Measurements from ENCODE around the gene NELFA.
A peak's percentile ranks its signal among the peaks of the same experiment; 100 is the strongest.

Gene NELFA

DNA sequence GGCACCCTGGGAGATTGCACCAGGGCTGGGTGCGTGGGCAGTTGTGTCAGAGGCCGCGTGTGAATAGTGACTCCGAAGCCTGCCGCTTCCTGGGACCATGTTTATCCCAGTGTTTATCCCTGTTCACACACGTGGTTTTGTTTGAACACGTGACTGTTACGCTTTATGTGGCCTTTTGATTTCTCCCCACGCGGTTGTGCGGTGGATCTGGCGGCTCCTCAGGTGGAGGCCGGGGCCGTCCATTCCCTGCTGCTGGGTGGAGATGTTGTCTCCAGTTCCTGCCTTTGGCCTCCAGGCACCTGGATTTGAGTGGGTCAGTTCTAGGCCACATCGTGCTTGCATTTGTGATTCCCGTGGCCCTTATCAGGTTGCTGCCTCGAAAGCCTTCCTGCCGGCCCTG, 35.1 kb downstream of the NELFA start:
- Mint-ChIP-seq H3K4me1 (ENCODE audit: low read depth) (no peaks in the 10 kb centered on the region), H3K36me3 (ENCODE audit: low read depth) (peaks cover 52% of the 10 kb centered on the region), H3K4me3 (no peak overlapping the region), H3K9me3 (no peaks in the 10 kb centered on the region), H3K27ac (no peak overlapping the region), H3K27me3 (ENCODE audit: low read depth) (no peaks in the 10 kb centered on the region)

DNA sequence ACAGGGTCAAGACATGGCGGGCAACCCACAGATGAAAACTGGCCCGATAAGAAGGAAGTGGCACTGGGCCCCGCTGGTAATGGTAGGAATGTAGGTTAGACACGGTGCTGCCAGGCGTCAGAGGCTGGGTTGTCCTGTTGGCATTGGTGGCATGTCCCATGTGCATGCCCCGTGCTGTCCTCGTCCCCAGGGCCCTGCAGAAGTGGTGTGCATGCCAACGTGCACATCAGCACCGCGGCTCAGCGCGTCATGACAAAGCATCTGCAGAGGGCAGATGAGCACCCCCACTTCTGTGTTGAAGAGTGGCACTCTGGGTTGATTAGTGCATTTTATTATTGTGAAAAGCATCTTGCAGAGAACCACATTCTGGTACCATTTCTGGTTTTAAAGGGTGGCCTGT, 35.6 kb downstream of the NELFA start:
- no peak overlapping the region for H3K27ac Mint-ChIP-seq
- H3K4me1 Mint-ChIP-seq (ENCODE audit: low read depth), result no peaks in the 10 kb centered on the region
- H3K9me3 Mint-ChIP-seq, result no peaks in the 10 kb centered on the region
- H3K4me3 Mint-ChIP-seq, result no peak overlapping the region
- peaks cover 52% of the 10 kb centered on the region for H3K36me3 Mint-ChIP-seq (ENCODE audit: low read depth)
- no peaks in the 10 kb centered on the region for H3K27me3 Mint-ChIP-seq (ENCODE audit: low read depth)

GRCh38 chr4:1972414-1972813, 36.4 kb downstream of the NELFA start:
- Mint-ChIP-seq H3K27ac (no peak overlapping the region), H3K27me3 (ENCODE audit: low read depth) (no peaks in the 10 kb centered on the region), H3K4me3 (no peak overlapping the region)

DNA sequence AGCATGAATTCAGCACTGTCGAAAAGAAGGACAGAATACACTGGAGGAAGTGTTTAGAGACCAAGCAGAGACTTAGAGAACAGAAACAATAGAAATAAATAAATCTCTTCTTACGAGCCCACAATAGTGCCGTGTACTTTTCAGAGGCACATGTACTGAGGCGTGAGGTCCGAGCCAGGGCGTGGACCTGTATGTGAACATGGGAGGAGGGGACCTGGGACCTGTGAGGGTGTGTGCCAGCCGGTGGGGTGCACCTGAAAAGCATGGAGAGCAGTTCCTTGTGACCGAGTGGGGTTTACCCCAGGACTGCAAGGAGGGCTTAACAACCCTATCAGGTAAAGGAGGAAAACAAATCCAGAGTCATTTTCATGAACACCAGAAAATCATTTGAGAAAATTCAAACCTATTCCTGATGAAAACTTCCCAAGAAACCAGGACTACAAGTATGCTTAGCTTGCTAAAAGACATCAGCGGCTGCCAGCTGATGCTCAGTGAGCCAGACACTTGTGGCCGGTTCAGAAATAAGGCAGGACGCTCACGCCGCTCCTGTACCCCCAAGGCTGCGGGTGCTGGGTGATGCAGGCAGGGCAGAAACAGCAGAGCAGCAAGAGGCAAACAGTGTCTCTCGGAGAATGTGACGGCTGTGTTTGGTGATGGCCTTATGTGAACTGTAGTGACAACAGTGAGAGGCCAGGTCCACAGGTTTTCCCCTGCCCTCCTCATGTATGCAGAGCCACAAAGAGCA, 37.1 kb downstream of the NELFA start:
- Mint-ChIP-seq H3K36me3 (ENCODE audit: low read depth) (peaks cover 51% of the 10 kb centered on the region), H3K4me1 (ENCODE audit: low read depth) (no peaks in the 10 kb centered on the region), H3K27me3 (ENCODE audit: low read depth) (no peaks in the 10 kb centered on the region), H3K4me3 (no peak overlapping the region), H3K9me3 (no peaks in the 10 kb centered on the region), H3K27ac (no peak overlapping the region)

More at GRCh38 chr4:1972414-1972813, 36.4 kb downstream of the NELFA start:
- H3K36me3 Mint-ChIP-seq (ENCODE audit: low read depth), result peaks cover 55% of the 10 kb centered on the region
- no peaks in the 10 kb centered on the region for H3K4me1 Mint-ChIP-seq (ENCODE audit: low read depth)
- H3K9me3 Mint-ChIP-seq, result no peaks in the 10 kb centered on the region

DNA sequence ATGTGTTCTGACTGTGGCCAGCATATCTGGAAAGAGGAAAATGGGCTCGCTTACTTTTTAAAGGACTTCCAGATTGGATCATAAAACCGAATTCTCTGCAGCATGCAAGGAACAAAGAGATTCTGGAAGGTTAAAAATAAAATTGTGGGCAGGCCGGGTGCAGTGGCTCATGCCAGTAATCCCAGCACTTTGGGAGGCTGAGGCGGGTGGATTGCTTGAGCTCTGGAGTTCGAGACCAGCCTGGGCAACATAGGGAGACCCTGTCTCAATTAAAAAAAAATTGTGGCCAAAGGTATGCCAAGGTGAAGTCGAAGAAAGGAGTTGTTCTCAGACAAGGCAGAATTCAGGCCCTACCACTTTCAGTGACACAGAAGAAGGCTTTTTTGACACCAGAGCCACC, 37.8 kb downstream of the NELFA start:
- Mint-ChIP-seq H3K4me3 (no peak overlapping the region), H3K36me3 (ENCODE audit: low read depth) (peaks cover 52% of the 10 kb centered on the region), H3K9me3 (no peaks in the 10 kb centered on the region), H3K27me3 (ENCODE audit: low read depth) (no peaks in the 10 kb centered on the region), H3K27ac (no peak overlapping the region), H3K4me1 (ENCODE audit: low read depth) (no peaks in the 10 kb centered on the region)

GRCh38 chr4:1969928-1970723, 38.6 kb downstream of the NELFA start:
- H3K27ac Mint-ChIP-seq, result peak overlapping the region; percentile 22
- peaks cover 1% of the 10 kb centered on the region for H3K4me1 Mint-ChIP-seq (ENCODE audit: low read depth)
- H3K36me3 Mint-ChIP-seq (ENCODE audit: low read depth), result peaks cover 50% of the 10 kb centered on the region
- H3K4me3 Mint-ChIP-seq, result no peak overlapping the region
- no peaks in the 10 kb centered on the region for H3K9me3 Mint-ChIP-seq
- no peaks in the 10 kb centered on the region for H3K27me3 Mint-ChIP-seq (ENCODE audit: low read depth)

DNA sequence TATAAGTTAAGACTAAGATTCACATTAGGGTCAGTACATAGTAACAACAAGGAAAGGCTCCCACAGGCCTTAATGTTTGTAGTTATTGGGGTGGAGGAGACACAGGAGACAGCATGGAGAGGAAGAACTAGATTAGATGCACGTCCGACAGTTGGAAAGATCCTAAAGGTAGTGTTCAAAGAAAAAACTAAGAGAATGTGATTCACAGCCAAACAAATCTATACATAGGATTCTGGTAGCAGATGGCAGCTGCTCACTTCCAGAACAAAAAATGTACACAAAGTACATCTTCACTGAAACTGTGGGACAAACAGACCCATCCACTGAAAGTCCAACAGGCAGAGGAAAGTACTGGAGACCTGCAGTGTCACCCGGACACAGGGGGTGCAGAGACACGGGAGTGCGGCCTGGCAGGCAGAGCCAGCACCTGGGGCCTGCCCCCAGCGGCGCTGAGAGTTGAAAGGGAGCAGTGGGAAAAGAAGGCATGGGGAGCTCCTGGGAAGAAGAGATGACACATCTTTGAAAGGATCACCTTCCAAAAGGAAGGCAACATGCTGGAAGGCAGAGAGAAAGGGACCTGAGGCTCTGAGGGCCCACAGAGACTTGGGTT, 40.0 kb downstream of the NELFA start:
- no peaks in the 10 kb centered on the region for H3K27me3 Mint-ChIP-seq (ENCODE audit: low read depth)
- H3K4me1 Mint-ChIP-seq (ENCODE audit: low read depth), result peaks cover 5% of the 10 kb centered on the region
- H3K4me3 Mint-ChIP-seq, result no peak overlapping the region
- peaks cover 50% of the 10 kb centered on the region for H3K36me3 Mint-ChIP-seq (ENCODE audit: low read depth)
- H3K27ac Mint-ChIP-seq, result no peak overlapping the region
- H3K9me3 Mint-ChIP-seq, result no peaks in the 10 kb centered on the region

DNA sequence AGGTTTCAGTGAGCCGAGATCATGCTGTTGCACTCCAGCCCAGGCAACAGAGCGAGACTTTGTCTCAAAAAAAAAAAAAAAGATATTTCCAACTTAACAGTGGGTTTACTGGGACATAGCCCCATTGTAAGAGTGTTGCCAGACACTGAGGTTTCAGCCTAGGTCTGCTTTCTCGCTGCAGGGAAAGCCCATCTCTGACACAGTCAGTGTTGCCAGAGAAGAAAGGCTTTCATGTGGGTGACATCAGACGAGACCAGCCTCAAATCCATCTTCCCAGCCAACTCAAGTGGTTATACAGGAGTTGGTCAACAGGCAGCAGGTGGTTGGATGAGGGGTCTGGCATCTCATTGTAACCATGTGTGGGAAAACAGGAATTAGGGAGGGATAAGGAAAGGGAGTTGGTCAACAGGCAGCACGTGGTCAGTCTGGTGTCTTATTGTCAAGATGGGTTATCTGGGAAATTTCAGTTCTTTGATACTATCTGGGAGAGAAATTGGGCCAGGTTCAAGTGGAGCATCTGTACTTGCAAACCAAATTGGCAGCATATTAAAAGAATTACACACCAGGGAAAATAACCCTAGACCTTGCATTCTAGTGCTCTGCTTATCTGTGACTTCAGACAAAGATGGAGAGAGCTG, 41.1 kb downstream of the NELFA start:
- Mint-ChIP-seq H3K27me3 (ENCODE audit: low read depth) (no peaks in the 10 kb centered on the region), H3K9me3 (no peaks in the 10 kb centered on the region), H3K36me3 (ENCODE audit: low read depth) (peaks cover 49% of the 10 kb centered on the region), H3K27ac (no peak overlapping the region), H3K4me1 (ENCODE audit: low read depth) (peaks cover 5% of the 10 kb centered on the region), H3K4me3 (no peak overlapping the region)

DNA sequence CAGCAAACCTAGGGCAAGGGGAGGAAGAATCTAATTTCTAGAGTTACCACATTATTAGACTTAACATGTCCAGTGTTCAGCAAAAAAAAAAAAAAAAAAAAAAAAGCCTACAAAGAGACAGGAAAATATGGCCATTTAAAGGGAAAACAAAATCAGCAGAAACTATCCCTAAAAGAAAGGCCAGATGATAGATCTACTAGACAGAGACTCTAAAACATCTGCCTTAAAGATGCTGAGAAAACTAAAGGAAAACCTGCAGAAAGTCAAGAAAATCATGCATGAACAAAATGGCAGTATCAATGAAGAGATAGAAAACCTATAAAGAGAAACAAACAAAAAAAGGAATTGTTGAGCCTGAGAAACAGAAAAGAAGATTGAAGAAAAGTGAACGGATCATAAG, 43.8 kb downstream of the NELFA start:
- H3K4me1 Mint-ChIP-seq (ENCODE audit: low read depth), result peaks cover 5% of the 10 kb centered on the region
- no peaks in the 10 kb centered on the region for H3K9me3 Mint-ChIP-seq
- H3K27me3 Mint-ChIP-seq (ENCODE audit: low read depth), result no peaks in the 10 kb centered on the region
- H3K36me3 Mint-ChIP-seq (ENCODE audit: low read depth), result peaks cover 57% of the 10 kb centered on the region
- no peak overlapping the region for H3K27ac Mint-ChIP-seq
- no peak overlapping the region for H3K4me3 Mint-ChIP-seq

- Mint-ChIP-seq H3K36me3 (ENCODE audit: low read depth) (peaks cover 56% of the 10 kb centered on the region), H3K27ac (no peak overlapping the region), H3K4me1 (ENCODE audit: low read depth) (peaks cover 5% of the 10 kb centered on the region), H3K9me3 (no peaks in the 10 kb centered on the region), H3K4me3 (no peak overlapping the region), H3K27me3 (ENCODE audit: low read depth) (no peaks in the 10 kb centered on the region)
These were observed 44.3 kb downstream of the NELFA start for GRCh38 chr4:1964443-1964842.

- H3K4me1 Mint-ChIP-seq (ENCODE audit: low read depth), result peaks cover 5% of the 10 kb centered on the region
- no peaks in the 10 kb centered on the region for H3K27me3 Mint-ChIP-seq (ENCODE audit: low read depth)
- no peaks in the 10 kb centered on the region for H3K9me3 Mint-ChIP-seq
- no peak overlapping the region for H3K4me3 Mint-ChIP-seq
- H3K27ac Mint-ChIP-seq, result no peak overlapping the region
- H3K36me3 Mint-ChIP-seq (ENCODE audit: low read depth), result peaks cover 57% of the 10 kb centered on the region
These were observed 45.8 kb downstream of the NELFA start for GRCh38 chr4:1962980-1963379.

DNA sequence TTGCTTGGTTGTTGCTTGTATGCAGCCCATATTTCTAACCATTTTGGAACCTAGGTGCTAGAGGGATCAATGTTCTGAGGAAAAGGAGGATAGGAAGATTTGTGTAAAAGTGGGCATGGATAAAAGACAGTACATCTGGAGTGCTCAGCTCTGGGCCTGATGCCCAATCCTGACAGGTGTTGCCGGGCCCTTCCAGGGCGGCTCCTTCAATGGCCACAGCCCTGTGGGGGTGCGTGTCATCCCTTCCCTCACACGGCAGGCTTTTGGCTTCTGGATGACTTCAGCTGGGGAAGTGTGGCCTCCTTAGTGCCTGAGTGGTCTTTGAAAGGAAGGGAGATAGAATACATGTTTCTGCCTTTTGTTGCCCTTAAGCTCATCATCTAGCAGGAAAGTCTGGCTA, 47.2 kb downstream of the NELFA start:
- Mint-ChIP-seq H3K4me3 (no peak overlapping the region), H3K4me1 (ENCODE audit: low read depth) (peaks cover 5% of the 10 kb centered on the region), H3K27me3 (ENCODE audit: low read depth) (no peaks in the 10 kb centered on the region), H3K9me3 (no peaks in the 10 kb centered on the region), H3K36me3 (ENCODE audit: low read depth) (peaks cover 55% of the 10 kb centered on the region), H3K27ac (no peak overlapping the region)

DNA sequence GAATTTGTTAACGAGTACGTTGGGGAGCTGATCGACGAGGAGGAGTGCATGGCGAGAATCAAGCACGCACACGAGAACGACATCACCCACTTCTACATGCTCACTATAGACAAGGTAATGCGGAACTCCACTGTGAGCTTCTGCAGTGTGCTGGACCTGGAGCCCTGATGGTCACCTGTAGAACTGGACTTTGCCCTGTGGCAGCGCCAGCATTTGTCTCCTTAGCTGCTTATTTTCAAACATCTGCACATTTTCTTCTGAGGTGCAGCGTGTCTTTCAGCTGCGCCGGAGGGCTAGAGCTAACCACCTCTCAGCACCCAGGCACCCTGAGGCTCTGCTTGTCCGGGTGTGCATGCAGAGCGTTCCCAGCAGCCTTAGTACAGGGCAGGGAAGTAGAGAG, 47.7 kb downstream of the NELFA start:
- peaks cover 56% of the 10 kb centered on the region for H3K36me3 Mint-ChIP-seq (ENCODE audit: low read depth)
- no peak overlapping the region for H3K4me3 Mint-ChIP-seq
- peaks cover 5% of the 10 kb centered on the region for H3K4me1 Mint-ChIP-seq (ENCODE audit: low read depth)
- H3K9me3 Mint-ChIP-seq, result no peaks in the 10 kb centered on the region
- H3K27me3 Mint-ChIP-seq (ENCODE audit: low read depth), result no peaks in the 10 kb centered on the region
- no peak overlapping the region for H3K27ac Mint-ChIP-seq

DNA sequence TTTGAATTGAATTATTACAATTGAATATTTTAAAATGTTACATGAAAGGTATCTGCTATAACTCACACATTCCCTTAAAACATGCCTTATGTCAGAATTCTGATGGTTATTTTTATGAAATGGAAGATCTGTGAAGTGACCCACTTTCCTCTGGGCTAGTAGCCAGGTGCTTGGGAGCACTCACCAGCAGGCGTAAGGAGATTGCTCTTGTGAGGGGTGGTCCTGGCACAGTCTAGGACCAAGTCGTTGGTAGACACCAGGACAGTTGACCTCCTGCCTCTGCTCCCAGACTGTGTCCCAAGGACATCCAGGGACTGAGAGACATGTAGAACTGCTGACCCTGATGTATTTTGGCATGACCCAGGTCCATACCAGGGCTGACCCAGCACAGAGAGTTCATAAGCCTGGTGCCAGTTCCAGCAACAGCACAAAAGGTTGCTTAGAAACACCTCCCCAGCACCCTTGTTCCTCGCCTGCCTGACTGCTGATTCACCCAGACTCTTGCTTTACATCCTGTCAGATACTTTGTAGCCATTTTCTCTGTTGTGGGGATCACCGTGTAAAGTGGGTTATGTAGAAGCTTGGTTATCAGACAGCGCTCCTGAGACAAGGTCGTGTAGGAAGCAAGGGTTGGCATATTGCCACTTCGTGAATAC, 48.5 kb downstream of the NELFA start:
- Mint-ChIP-seq H3K27ac (no peak overlapping the region), H3K4me1 (ENCODE audit: low read depth) (peaks cover 5% of the 10 kb centered on the region), H3K36me3 (ENCODE audit: low read depth) (peaks cover 58% of the 10 kb centered on the region), H3K4me3 (no peak overlapping the region), H3K9me3 (no peaks in the 10 kb centered on the region), H3K27me3 (ENCODE audit: low read depth) (no peaks in the 10 kb centered on the region)

Data from T-helper 1 cell treated with Interleukin-12 subunit alpha and Interleukin-12 subunit beta and Interleukin-4 antibody, amounts not matched to agents 30 μg/mL and 1 μg/mL, for 36 hours (primary cell).